Inflammatory macrophage treated with lipopolysaccharide for 4 hours (primary cell): ENCODE measurements around the gene HS3ST4.

Source experiments
- DNase-seq: peaks from one replicate; pipeline ENCODE4 v3.0.0-alpha.2; 2020

HS3ST4 gene

DNA sequence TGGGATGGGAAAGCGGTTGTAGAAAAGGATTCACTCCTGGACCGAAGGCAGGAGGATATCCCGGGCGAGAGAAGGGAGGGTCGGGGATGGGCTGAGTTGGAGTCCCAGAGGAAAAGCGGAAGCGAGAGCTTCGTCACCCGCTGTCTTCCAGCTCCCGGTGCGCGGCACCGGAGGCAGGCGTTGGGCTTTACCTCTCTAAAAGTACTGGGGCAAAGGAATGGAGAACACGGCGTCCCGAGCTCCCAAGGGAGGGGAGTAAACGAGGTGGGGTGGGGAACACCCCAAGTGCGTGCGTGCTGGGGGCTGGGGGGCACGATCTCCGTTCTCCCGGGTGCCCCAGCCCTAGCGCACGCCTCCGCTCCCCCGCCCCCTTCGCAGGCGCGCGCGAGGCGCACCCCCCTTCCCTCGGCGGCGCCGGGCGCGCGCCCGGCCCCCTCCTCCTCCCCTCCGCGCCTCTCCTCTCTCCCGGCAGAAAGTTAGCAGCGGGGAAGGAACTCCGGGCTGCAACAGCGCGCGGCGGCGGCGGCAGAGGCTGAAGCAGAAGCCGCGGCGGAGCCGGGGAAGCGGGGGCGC is at the start of gene HS3ST4:
Gene HS3ST4, plus strand, starts transcription at position 441 of the 573 bp plus-strand sequence.
- no peak for DNase-seq

DNA sequence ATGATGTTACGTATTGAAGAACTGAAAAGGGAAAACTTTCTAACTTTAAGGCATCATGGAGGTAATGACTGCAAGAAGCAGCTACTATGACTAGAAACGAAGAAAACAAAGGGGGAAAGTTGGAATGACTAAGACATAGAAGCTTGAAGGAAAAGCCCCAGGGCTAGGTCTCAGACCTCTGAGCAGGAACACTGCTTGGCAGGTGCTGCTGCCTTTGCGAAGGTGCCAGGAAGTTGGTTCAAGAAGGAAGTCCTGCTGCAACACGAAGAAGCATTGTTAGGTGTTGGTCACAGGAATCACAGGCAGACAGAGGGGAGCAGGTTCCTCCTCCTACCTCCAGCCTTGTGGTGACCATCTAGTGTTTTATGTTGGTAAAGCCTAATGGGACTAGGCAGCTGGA is 48.1 kb upstream of the HS3ST4 start:
- DNase-seq, result no peak

DNA sequence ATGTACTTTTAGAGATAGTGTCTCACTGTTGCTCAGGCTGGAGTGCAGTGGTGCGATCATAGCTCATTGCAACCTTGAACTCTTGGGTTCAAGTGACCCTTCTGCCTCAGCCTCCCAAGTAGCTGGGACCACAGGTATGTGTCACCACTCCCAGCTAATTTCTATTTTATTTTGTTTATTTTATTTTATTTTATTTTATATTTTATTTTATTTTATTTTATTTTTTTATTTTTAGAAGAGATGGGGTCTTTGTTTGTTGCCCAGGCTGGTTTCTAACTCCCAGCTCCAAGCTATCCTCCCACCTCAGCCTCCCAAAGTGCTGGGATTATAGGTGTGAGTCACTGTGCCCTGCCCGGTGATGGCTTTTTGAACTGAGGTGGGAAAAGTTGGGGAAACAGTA is 35.1 kb upstream of the HS3ST4 start:
- DNase-seq, result no peak

DNA sequence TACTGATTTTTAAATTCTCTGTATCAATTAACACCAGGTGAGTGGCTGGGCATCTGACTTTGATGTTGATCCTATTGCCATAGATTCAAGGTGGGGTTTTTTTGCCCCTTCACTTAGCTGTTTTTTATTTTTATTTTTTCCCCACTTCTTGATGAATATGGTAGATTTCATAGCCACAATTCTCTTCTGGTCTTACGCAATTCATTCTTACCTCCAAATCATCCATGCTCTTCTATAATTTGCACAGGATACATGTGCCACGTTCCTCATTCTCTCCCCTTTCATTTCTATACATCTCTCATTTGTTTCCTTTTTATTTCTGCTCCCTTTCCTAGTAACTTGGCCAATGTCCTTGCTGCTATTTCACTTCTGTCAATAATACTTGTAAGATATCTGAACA is 14.9 kb upstream of the HS3ST4 start:
- DNase-seq, result no peak

DNA sequence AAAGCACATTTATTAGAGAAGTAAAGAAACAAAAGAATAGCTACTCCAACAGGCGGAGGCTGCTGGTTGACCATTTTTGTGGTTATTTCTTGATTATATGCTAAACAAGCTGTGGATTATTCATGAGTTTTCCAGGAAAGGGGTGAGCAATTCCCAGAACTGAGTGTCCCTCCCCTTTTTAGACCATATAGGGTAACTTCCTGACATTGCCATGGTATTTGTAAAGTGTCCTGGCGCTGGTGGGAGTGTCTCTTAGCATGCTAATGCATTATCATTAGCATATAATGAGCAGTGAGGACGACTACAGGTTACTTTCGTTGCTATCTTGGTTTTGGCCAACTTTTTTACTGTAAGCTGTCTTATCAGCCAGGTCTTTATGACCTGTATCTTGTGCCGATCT is 12.2 kb upstream of the HS3ST4 start:
- no peak for DNase-seq

DNA sequence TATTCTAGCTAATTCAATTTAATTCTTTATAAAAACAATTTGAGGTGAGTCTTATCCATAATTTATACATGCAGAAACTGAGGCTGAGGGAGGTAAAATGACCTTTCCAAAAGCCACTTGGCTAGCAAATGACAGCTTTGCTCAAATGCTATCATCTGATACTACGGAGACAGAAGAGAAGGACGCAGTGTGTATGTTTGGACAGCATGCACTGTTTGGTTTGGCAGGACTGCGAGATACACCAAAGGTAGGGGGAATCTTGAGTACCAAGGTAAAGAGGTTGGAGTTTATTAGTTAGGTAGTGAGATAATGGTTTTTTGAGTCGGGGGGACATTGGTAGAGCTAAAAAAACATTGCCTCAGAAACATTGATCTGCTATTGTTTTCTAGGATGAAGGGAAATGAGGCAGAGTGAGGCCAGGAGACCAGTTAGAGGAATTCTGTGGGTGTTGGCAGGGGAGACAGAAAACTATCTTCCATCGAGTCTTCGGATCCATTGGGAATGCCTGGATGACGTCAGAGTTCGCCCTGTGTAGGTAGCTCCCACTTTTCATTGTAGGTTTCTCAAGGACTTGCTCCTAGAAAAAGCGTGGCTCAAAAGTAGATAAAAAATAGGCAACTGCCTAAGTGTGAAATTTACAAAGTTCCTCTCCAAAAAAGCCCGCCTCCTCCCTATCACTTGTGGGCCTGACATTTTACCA is 2.5 kb upstream of the HS3ST4 start:
- no peak for DNase-seq

DNA sequence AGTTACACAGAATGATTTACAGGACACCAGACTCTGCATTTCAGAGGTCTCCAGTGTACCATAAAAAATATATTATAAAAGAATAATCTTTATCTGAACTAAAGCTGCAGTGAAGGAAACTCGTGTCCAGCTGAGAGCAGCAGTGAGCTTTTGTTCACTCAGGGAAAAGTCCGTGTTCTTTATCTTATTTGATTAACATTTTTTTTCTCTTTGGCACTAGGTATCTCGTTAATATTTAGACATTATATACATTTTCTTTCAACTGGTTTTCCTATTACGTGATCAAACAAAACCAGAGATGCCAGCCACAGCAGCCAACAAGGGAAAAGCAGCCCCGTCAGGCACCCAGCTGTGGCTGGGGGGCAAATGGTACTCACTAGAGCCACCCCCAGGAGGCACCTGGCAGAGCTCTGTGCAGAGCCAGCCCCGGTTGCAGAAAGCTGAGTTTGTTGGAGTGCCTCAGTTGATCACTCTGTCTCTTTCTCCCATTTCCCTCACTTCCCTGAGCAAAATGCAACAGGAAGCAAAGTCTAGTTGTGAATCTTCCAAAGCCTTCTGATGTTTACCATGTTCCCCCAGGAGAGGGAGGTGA is 1.1 kb upstream of the HS3ST4 start:
- DNase-seq, result no peak

DNA sequence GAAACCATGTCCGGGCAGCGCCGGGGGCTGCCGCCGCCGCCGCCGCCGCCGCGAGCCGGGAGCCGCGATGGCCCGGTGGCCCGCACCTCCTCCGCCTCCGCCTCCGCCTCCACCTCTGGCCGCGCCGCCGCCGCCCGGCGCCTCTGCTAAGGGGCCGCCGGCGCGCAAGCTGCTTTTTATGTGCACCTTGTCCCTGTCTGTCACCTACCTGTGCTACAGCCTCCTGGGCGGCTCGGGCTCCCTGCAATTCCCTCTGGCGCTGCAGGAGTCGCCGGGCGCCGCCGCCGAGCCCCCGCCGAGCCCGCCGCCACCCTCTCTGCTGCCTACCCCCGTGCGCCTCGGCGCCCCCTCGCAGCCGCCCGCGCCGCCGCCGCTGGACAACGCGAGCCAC is 587 bp downstream of the HS3ST4 start:
- DNase-seq, result no peak

DNA sequence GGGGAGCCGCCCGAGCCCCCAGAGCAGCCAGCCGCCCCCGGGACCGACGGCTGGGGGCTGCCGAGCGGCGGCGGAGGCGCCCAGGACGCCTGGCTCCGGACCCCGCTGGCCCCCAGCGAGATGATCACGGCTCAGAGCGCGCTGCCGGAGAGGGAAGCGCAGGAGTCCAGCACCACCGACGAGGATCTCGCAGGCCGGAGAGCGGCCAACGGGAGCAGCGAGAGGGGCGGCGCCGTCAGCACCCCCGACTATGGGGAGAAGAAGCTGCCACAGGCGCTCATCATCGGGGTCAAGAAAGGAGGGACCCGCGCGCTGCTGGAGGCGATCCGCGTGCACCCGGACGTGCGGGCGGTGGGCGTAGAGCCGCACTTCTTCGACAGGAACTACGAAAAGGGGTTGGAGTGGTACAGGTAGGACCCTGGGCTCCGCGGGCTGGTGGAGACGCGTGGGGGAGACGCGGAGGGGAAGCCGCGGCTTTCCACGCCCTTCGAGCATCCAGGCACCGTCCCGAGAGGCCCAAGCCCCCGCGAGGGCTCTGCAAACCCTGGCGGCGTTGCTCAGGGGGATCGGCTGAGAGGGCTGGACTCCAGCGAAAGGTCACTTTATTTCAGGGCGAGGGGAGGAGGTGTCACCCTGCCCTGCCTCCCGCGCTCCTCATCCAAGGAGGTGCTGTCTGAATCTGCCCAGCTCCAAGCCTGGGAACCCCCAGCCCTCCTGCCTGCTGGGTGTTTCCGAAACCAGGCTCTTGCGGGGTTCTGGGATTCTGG is 1.2 kb downstream of the HS3ST4 start:
- DNase-seq, result no peak

DNA sequence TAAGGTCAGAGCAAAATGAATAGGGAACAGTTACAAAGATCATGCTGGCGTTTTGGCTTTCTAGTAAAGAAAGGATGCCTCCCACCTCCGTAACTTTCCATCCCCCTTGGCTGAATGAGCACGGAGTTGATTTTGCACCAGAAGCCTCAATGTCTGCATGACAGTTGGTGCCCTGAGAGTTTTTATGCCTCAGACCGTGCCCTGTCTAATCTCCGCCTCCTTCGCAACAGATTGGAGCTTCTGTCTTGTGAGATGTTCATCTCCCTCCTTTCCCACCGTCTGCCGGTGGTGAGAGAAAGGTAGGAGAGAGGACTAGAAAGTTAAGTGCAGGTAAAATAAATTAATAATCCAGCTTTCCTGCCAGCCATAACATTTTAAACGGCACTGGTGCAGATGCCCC is 1.9 kb downstream of the HS3ST4 start:
- DNase-seq, result no peak

DNA sequence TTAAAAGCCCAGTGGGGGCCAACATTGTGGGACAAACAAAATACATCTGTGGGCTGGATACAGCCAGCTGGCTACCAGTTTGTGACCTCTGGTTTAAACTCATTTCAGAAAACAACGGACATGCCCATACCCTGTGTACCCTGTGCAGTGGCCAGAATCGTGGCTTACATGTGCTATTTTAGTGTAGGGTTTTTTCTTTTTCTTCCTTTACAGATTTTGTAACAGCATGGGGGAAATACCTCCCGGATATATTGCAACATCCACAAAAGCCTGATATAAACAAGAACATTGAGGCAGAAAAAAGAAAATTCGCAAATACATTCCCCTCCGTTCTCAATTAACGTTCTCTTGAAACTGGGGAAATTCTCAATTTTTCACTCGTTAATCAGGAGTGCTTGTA is 7.3 kb downstream of the HS3ST4 start:
- DNase-seq, result peak; percentile 6

DNA sequence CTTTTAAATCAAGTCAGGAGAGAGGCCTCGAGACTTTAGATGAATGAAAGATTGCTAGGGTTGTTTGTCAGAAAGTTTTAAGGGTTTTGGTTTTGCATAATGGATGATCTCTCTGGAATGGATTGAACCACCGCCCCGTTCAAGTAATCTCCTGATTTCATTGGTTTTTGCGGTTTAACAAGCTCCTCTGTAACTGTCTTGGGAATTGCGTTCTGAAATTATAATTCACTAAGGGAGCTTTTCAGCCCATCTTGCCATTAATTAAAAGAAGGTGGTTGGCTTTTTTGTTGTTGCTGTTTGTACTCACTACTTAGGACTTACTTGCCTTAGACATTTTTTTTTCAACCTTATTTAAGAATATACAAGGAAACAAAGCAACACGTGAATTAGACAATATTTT is 8.8 kb downstream of the HS3ST4 start:
- no peak for DNase-seq

DNA sequence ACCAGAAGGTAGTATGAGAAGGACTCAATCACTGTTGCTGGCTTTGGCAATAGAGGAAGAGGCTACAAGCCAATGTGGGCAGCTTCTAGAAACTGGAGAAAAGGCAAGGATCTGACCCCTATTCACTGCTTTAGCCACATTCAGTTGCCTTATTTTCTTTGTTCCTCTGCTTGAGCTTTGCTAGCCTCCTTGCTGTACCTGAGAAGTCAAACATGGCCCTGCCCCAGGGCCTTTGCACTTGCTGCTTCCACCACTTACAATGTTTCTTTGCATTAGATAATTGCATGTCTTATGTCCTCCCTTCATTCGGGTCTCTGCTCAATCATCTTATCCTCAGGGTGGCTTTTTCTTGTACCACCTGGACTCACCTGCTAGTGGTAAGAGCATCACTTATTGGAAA is 15.8 kb downstream of the HS3ST4 start:
- no peak for DNase-seq

DNA sequence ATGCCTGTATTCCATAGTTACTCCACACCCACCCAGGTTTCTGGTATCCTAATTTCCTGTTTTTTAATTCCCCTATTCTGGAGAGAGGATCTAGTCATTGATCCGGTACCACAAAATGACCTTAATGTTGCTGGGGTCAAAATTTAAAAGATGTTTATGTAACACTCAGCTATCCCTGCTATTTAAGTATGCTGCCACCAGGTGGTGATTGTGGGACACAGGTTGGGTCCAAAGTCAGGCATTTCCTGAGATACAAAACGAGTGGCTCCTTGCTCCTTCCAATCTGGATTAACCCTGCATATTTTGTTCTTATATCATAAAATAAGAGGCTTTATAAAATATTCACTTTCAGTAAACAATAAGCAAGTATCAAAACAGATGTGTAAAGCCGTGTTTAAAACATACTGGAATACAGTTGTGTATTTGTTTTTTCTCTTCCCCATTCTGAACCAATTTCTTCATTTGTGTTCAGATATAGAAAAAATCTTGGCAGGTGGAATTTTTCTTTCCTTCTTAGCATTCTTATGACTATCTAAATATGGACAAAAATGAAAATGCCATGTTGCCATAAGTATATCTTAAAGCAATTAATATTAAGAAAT is 16.3 kb downstream of the HS3ST4 start:
- DNase-seq, result peak; percentile 25

DNA sequence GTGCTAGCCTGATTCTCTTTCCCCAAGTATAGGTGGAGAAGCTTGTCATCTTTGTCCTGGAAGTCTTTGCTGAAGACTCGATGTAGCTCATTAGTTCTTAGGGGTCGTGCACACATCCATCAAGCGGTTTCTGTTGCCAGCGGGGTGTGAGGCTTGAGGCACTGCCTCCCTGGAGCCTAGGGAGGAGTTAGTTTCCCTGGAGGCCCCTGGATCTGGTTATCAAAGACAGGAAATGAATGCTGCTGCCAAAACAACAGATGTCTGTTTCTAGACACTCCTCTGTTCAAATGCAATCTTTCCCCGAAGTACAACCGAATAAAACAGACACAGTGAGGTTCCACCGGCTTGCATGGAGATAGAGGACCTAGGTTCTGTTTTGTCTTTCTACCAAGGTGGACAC is 17.5 kb downstream of the HS3ST4 start:
- DNase-seq, result no peak

DNA sequence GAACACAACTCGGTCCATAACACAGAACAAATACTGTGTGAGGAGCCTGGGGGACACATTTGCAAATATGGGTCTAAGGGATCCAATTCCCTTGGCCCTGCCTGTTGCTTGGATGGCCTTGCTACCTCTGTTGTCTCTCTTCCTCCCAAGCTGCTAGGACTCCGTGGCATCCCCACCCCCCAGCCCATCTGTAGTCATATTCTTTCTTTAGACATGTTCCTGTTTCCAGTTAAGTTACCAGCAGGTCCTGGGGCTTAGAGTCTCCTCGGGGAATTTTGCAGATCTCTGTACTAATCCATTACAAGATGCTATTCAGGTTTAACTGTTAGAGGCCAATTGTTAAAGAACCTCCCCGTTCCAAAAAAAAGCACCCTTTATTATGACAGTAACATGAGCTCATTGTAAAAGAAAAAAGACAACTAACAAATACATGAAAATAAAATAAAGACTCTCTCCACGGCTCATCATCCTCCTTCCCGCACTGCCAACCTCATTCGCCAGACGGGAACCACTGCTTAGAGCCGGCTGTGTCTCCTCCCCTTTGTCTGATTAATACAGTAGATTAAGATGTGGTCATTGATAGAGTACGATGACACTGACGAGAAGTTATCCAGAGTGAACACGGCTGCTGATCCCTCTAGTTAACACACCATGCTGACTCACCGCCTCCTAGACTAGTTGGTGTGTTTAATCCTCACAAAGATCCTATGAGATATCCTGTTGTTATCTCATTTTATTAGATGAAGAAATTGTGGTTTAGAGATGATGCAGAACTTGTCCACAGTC is 22.2 kb downstream of the HS3ST4 start:
- no peak for DNase-seq

DNA sequence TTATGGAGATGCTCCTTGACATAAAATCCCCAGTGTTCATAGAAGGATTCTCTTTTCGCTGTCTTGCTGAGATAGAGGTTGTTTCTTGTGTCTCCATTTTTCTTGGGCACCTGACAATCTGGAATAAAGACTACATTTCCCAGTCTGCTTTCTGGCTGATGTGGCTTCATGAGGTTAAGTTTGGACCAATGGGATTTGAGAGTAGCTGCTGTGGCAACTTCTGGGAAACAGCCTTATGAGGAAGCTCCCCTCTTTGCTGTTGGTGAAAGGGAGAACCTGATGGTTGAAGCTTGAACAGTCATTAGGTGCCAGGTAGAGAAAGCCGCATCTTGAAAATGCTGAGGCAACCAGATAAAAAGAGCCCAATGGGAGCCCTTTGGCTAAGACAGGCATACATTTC is 24.4 kb downstream of the HS3ST4 start:
- DNase-seq, result no peak

DNA sequence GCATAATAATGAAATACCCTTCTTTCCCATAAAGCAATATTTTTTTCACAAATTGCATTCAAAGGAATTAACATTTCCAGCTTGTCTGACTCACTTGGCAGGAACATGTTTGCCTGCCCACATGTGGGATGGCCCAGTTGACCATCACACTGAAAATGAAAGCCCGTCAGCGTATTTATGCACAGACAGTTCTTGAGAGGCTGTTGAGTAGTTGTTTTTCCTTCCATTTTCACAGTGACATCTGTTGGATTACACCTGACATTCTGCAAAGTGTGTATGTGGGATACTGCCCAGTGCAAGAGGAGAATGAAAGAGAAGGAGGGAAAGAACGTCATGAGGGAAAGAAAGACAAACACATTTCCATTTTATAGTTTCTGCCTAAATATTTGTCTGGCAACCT is 29.7 kb downstream of the HS3ST4 start:
- no peak for DNase-seq

DNA sequence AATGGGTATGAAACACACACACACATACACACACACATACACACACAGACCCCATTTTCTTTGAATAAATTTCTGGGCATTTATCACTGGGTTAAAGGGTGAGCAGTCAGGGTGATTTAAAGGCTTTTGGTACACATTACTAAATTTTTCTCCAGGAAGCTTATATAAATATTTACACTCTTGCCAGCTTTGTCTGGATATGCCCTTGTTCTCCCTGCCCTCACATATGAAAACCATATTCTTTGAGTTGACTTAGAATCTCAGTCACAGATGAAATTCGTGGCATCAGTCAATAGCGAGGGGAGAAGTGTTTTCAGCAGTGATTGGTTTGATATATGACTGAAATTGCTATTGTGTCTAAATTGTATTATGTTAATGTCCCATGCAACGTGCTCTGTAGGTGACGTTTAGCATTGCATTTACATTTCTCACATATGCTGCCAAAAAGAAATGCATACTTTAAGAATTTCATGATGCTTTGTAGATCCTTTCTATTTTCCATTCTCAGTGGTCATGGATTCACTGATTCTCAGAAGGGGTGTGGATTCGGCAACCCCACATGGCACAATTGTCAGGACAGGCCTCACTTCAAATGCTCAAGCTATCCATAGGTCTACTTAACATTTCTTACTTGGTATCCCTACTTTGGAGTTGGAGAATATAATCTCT is 34.8 kb downstream of the HS3ST4 start:
- DNase-seq, result no peak

DNA sequence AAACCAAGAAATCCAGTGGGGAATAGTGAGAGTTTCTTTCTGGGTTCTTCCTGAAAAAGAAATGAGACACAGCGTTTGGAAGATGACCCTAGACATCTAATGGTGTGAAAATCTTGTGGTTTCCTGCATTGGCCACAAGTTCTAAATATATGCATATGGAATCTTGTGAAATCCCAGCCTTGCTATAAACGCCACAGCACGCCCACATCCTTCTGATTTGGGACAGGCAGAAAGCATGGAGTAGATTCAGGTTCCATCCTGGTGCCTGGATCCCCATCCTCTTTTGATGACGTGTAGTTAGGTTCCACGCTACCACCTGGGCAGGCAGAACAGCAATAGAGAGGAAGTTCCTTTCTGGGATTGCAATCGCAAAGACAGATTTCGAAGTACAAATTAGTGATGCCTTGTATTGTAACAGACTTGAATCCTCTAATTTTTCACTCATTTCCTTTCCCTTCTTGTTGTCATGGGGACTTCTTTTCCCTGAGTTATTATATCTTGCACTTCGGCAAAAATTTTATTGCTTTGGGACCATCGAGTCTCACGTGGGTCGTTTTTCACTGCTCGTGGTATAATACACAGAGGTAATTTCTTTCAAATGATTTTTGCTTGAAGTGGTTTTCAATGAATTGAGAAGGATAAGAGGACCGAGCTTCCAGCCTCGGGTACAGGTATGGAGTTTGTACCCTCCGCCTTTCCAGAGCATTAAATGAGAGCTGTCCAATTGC is 37.6 kb downstream of the HS3ST4 start:
- DNase-seq, result peak; percentile 4

DNA sequence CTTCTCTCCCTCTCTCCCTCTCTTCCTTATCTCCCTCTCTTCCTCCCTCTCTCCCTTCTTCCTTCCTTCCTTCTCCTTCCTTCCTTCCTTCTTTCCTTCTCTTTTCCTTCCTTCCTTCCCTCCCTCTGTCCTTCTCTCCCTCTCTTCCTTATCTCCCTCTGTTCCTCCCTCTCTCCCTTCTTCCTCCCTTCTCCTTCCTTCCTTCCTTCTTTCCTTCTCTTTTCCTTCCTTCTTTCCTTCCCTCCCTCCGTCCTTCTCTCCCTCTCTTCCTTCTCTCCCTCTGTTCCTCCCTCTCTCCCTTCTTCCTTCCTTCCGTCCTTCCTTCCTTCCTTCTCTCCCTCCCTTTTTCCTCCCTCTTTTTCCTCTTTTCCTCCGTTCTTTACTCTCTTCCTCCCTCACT is 38.6 kb downstream of the HS3ST4 start:
- no peak for DNase-seq
